ENCODE results near the gene MR1.

MR1 gene

DNA sequence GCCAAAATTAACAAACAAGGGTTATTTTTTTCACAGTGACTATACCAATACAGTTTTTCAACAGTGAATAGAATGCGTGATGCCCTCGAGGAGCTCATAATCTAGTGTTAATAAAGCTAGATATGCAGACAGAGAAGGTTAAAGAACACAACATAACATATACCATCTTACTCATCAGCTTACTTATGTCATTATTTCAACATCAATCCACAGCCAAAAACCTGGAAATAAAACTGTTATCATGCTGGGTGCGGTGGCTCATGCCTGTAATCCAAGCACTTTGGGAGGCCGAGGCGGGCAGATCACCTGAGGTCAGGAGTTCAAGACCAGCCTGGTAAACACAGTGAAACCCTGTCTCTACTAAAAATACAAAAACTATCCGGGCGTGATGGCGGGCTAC, 17.2 kb upstream of the MR1 start:
- no peak for DNase-seq (ENCODE audit: low spot score)
- in situ Hi-C loops (cut with MboI; ENCODE audit: low pct_unique_long_range_greater_than_20kb, low sequenced_read_pairs, unreplicated experiment): loop anchor here (25.0 kb wide), 1 partner anchor 504 kb away; the partner anchor contains the start of gene ACBD6
- TF ChIP-seq CTCF (IDR thresholded peaks at IDR 0.05; ENCODE audit: extremely low read depth, insufficient read depth, missing control alignments): no peak

DNA sequence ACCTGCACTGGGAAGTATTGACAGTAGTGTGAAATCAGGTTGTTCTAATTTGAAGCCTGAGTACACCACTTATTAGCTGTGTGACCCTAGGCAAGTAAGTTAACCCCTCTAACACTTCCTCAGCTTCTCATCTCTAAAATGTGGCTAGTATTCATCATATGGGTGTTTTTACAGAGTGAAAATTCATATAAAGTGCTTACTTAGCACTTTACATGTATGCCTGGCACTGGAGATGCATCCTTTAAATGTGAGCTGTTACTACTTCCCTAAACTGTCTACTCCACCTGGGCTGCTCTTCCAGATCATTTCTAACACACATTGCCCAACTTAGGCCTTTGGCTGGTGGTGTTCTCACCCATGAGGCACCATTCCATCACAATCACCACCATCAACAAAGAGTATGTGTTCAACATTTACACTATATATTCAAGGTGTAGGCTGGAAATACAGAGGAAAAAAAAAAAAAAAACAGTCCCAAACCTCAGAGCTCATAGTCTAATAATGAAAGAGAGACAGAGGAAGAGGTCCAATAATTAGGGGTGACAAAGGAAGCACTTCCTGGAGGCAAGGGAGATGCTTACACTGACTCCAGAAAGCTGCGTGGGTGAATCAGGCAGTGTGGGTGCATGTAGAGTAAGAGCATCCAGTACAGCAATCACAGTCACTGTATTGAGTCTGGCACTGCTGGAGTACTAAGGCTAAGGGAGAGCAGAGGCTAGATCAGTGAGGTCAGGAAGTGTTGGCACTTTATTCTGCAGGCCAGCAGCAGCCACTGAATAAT, 14.7 kb upstream of the MR1 start:
- no peak for TF ChIP-seq CTCF (IDR thresholded peaks at IDR 0.05; ENCODE audit: extremely low read depth, insufficient read depth, missing control alignments)
- in situ Hi-C loops (cut with MboI; ENCODE audit: low pct_unique_long_range_greater_than_20kb, low sequenced_read_pairs, unreplicated experiment): loop anchor here (25.0 kb wide), 1 partner anchor 507 kb away; the partner anchor contains the start of gene ACBD6
- DNase-seq (ENCODE audit: low spot score): no peak

DNA sequence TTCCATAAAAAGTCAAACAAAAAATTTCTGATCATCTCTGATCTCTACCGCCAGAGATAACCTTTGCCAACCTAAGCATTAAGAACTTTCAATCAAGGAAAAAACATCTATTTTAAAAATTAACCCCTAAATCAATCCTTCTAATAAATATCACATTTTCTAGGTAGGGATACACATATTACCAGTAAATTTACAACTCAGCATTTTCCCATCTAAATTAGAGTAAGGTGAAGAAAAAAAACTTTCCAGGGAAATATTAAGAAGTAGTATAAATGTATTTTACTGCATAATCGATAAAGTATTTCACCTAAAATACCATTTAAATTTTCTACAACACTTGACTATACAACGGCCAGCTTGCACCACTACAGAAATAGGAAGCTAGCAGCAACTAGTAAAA, 12.6 kb upstream of the MR1 start:
- no peak for TF ChIP-seq CTCF (IDR thresholded peaks at IDR 0.05; ENCODE audit: extremely low read depth, insufficient read depth, missing control alignments)
- in situ Hi-C loops (cut with MboI; ENCODE audit: low pct_unique_long_range_greater_than_20kb, low sequenced_read_pairs, unreplicated experiment): loop anchor here (25.0 kb wide), 1 partner anchor 509 kb away; the partner anchor contains the start of gene ACBD6
- no peak for DNase-seq (ENCODE audit: low spot score)

- in situ Hi-C loops (cut with MboI; ENCODE audit: low pct_unique_long_range_greater_than_20kb, low sequenced_read_pairs, unreplicated experiment): loop anchor here (25.0 kb wide), 1 partner anchor 510 kb away; the partner anchor contains the start of gene ACBD6
Observed at GRCh38 chr1:181021811-181022434, 11.9 kb upstream of the MR1 start.

DNA sequence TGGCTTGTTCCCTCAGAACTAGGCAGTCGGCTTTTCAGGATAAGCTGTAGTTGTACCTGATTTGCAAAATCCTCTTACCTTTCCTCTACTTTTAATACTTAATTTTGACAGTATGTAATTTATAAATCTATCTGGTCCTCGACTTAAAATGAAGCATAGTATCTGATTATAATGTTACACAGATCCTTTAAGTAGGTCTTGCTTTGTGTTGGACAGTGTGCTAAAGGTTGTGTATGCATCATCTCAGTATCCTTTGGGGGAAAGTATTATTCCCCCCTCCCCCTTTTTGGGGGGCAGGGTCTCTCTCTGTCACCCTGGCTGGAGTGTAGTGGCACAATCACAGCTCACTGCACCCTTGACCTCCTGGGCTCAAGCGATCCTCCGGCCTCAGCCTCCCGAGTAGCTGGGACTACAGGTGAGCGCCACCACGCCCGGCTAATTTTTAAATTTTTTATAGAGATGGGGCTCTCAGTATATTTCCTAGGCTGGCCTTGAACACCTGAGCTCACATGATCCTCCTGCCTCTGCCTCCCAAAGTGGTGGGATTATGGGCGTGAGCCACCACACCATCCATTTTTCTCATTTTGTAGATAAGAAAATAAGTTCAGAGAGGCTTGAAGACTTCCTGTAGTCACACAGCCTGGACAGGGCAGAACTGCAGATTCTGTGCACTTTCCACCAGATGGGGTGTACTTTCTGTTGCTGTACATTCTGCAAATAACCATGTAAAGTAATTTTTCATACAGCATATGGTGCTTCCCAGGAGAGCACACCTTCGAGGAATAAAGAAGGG, 10.3 kb upstream of the MR1 start:
- TF ChIP-seq CTCF (IDR thresholded peaks at IDR 0.05; ENCODE audit: extremely low read depth, insufficient read depth, missing control alignments): no peak
- DNase-seq (ENCODE audit: low spot score): no peak
- in situ Hi-C loops (cut with MboI; ENCODE audit: low pct_unique_long_range_greater_than_20kb, low sequenced_read_pairs, unreplicated experiment): loop anchor here (25.0 kb wide), 1 partner anchor 511 kb away; the partner anchor contains the start of gene ACBD6

More at GRCh38 chr1:181021811-181022434, 11.9 kb upstream of the MR1 start:
- peak; percentile 81 for DNase-seq (ENCODE audit: low spot score)
- TF ChIP-seq CTCF (IDR thresholded peaks at IDR 0.05; ENCODE audit: extremely low read depth, insufficient read depth, missing control alignments): no peak

DNA sequence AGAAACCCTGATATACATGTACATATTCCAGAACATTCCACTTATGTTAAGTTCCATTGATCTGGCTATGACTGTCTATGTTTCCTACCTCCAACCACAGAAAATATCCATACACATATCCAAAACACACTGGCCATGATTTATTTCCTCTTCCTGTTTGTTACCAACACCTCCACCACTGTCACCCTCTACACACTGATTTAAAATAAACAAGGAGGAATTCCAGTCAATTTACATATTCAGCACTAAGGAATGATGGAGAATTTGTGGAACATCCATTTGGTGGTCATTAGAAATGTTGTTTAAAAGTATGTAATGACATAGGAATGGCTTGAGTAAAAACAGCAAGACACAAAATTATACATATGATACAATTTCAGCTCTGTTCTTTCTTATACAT, 5.6 kb upstream of the MR1 start:
- DNase-seq (ENCODE audit: low spot score): no peak
- TF ChIP-seq CTCF (IDR thresholded peaks at IDR 0.05; ENCODE audit: extremely low read depth, insufficient read depth, missing control alignments): no peak
- in situ Hi-C loops (cut with MboI; ENCODE audit: low pct_unique_long_range_greater_than_20kb, low sequenced_read_pairs, unreplicated experiment): no loop called here

Data from GM13977 (cell line).